ENCODE results near the gene SAFB2.

GRCh38 chr19:5607318-5608275 lies 15.0 kb downstream of the SAFB2 start:
- TF ChIP-seq POLR2A (IDR thresholded peaks at IDR 0.05; ENCODE audit: low read depth, low read length) (no peak), POLR2AphosphoS5 (IDR thresholded peaks at IDR 0.05; ENCODE audit: low read depth, low read length) (no peak)
